A172 (cell line): ENCODE measurements around the gene SEMA5A. TPM values are rescaled to one million over a fixed set of nuclear protein-coding genes. Genes with fewer than 3 reads are reported as not detected.

Experiments used
- DNase-seq: peaks from one replicate; pipeline ENCODE4 v3.0.0-alpha.2; 2015; ENCODE audit warnings: low spot score
- total RNA-seq: library from RNA; depleted of rRNA; stranded (reverse); fragments of >200 nt; shearing (Covaris generic); gene quantifications from 2 replicates; pipeline ENCODE4 v1.2.3, GENCODE V29; 2014

SEMA5A gene
- total RNA-seq, 1 experiment from 2014 or later, result 9.3 TPM

DNA sequence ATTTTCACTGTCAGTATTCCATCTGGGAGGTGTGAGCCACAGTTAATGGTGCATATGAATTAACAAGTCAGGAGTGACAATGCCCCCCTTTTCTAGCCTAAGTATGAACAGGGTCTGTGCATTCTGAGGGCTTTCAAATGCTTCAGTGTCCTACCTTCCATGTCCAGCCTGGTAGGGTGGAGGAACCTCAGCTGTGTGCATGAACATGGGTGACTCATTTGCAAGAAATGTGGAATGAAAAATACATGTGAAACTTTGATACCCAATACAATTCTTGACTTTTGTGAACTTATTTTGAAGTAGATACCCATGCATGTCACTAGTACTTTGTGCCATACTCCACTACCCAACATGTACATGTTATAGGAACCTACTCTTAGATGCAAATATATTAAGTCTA lies 375.8 kb downstream of the SEMA5A start:
- DNase-seq, result no peak

DNA sequence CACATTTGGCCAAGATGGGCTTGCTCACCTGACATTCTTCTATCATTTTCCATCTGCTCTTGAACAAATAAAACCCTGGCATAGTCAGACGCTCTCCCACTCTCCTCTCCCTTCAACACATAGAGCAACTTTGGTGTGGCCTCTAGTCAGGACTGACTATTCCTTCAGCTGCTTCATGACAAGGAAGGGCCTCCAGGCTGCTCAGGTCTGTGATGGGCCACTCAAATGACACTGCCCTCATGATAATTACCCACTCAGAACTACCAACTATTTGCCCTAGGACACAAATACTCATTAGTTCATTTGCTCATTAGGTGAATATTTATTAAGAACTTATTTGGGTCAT lies 376.3 kb downstream of the SEMA5A start:
- DNase-seq, result no peak

DNA sequence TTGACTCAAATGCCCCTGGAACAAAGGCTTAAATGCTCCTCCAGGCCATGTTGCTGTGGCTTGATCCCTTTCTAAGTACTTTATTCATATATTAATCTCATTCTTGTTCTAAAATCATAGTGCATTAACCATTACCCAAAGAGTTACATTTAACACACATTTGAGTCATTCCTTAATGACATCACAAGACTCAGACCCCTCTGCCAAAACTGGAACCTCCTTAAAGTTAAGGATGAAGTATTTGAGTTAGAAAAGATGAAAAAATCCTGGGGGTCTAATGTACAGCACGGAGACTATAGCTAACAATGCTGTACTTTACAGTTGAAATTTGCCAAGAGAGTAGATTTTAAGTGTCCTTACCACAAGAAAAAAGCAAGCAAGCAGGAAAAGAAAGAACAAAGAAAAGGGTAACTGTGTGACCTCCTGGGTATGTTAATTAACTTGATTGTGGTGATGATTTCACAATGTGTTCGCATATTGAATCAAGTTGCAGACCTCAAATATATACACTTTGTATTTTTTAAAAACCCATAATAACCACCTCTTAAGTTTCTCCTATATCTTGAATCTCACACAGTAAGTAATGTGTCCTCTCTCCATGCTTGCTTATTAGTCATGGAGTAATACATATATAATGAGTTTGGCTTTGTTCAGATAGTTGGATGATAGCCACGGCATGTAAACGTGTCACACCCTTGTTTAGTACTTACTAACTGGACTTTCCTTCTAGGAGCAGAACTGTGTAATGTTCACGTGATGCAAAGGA lies 376.9 kb downstream of the SEMA5A start:
- DNase-seq, result no peak

DNA sequence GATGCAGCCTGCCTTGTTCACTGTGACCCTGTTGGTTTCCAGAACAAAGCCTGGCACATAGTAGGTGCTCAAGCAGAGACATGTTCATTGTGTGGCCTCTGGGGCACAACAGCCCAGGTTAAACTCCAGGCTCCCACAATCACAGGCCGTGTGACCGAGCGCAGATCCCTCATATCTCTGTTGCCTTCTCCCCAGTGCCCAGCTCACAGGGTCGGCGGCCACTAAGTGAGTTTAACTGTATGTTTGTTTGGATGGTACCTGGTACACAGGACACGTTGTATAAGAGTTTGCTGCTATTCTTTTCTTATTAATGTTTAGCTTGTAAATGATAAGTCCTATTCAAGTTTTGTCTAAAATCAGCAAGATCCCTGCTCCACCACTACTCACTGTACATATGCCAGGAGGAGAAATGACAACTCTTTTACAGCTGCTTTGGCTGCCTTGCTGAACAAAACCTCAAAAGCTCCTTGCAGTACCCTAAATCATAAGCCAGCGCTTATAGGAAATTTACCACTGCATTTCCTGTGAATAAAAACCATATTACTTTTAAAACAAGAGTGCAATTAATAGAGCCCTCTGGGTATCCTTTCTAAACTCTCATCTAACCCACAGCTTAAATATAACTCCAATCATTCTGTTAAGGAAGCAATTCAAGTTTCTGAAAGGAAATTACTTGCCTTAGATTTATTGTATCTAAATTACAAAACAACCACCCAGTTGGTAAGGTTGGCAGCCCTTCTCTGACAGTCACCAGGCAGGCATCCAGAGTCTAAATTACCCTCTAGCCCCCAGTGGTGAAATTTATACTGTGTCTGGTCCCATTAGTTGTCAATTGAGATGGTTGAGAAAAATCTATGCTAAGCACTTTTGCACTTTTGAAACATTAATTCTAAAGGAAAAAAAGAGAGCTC lies 379.4 kb downstream of the SEMA5A start:
- peak; percentile 33 for DNase-seq

DNA sequence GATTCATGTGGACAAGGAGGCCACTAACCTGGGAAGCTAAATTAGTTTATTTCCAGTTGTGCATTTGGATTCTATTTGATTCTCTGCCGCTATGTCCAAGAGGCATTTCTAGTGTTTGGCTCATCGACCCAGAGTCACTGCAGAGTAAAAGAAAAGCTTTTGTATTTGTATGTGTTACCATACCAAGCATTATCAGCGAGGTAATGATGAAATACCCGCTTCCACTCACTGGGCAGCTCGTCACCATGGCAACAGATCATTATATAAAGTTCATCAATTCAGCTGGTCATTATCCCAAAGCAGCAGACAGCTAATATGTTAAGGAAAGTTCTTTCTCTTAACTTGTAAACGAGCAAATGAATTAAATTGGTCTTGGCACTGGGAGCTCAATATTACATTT lies 380.3 kb downstream of the SEMA5A start:
- DNase-seq, result no peak

DNA sequence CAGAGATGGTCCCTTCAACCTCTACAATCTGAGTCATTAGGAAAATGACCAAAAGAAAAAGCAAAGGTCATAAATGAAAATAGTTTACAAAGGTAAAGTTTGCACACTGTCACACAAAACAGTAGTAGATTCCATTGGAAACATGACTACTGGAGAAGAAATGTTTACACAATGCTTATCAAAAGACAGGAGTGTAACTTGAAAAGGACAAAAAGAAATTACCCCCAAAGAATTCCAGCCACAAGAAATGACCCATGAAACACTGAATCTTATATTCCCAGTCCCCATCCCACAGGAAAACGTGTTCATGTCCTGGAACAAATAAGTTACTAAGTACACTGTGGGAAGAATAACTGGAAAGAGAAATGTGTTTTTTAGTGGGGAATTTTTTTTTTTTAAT lies 385.1 kb downstream of the SEMA5A start:
- DNase-seq, result no peak

DNA sequence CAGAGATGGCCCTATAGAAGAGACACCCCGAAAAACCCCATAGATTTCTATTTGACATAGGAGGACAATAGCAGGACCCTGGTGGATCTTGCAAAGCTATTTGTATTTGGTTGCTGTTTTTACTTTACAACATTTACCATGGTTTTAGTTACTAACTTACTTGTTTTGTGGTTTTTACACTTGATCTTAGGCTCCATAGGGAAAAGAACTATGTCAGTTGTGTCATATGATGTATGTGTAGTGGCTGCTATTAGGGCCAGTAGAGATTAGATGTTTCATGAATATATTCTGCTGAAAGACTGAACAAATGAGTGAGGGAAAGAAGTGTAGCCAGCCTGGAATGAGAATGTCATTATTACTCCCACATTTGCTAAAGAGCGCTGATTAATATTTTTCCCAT lies 388.1 kb downstream of the SEMA5A start:
- DNase-seq, result no peak

DNA sequence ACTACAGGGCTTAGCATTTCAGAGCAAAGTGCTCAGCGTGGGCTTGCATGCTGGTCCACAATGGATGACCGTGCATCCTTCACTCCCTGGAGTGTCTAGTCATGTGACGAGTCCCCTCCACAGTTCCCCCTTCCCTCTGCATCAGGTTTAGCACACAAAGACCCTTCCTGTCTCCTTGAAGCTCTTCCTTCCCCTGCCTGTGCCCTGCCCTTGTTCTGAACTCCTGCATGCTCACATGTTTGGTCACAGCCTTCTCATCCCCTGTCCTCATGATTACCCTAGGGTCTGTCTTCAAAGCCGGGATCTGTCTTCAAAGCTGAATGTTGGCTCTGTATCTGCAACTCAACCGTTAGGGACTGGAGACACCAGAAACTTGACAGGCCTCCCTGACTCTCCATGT lies 388.9 kb downstream of the SEMA5A start:
- no peak for DNase-seq

DNA sequence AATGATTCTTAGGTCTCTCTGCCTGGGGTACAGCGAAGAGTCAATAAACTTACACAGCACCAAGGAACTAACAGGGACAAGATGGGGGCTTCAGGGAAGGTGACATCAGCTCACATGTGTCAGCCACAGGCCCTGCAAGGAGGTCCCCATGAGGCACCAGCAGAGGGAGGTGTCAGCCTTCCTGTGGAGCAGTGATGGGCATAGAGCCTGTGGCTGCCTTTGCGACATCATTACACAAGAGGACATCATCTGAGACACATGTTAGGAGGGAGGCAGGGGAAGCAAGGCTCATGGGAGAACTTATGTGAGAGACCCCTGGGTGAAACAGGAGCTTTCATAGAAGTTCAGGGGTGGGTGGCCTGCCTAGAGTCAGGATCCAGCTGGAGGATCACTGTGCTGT lies 389.6 kb downstream of the SEMA5A start:
- DNase-seq, result peak; percentile 30

DNA sequence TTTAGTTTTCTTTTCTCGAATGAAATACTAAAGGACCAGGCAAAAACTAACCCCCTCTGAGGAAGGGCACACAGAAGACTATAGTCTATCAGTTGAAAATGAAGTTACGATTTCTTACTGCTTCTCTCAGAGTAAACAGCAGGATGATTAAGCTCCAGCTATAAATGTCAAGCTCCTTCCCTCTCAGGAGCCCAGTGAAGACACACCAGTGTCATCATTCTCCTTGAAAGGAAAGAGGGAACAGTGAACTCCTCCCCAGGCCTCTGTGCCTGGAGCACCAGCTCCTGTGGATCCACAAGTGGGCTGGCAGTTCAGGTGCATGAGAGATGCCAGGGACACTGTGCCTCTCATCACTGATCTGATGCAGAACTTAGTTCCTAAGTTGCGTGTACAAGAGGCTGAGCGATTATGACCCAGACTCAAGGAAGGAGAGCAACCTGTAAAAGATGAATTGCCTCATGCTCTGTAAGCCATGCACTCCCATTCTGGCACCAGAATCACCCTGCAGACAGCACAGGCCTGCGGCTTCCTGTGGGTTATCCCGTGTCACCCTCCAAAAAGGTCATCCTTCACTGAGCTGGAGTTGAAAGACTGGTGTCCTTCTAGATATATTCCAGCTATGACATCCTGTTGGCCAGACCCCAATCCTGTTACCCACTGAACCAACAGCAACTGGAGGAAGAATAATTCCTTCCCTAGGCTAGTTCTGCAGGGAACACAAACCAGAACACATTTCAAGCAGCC lies 394.0 kb downstream of the SEMA5A start:
- no peak for DNase-seq

DNA sequence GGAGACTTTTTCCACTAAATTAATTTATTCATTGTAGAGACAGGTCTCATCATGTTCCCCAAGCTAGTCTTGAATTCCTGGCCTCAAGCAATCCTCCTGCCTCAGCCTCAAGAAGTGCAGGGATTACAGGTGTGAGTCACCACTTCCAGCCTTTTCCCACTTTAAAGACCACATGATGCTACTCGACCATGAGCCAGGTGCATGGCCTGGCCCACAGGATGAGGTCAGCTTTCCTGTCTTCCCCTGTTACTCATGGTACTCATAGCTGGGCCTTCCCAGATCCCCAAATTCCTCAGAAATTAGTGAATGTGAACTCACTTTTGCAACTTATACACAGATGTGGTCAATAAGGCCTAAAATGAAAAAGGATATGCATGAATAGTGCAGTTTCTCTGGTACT lies 395.9 kb downstream of the SEMA5A start:
- DNase-seq, result peak; percentile 90

DNA sequence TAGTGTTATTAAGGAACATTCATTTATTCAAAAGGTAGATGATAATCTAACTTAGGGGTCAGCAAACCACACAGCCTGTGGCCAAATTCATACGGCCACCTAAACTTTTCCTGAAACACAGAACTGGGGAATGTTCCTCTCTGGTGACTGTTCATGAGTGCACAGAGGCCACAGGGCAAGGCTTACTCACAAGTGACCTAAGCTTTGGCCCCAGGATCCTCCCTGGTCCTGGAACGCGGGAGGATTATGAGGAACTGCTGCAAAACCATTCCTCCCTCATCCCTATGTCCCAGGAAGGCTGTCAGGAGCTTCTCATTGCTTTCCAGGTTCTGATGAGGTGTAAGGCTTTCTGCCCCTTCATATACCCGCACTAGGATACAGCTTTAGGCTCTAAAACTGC lies 397.6 kb downstream of the SEMA5A start:
- DNase-seq, result no peak

DNA sequence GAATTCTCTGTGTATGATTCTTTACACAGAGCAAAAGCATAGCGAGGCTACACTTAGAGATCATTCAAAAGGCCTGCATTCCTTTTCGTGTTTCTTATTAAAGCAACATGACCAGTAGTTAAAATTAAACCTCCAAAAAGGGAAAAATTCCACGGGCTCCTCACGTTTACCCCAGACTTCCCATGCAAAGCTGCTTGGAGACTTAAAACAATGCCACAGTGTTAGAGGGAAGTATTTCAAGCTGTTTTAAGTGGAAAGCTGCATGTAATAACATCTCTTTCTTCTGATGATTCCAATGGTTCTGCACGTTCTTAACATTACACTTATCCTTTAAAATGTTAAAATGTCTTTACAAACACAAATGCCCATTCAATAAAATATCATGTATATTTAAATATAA lies 405.2 kb downstream of the SEMA5A start:
- DNase-seq, result no peak

DNA sequence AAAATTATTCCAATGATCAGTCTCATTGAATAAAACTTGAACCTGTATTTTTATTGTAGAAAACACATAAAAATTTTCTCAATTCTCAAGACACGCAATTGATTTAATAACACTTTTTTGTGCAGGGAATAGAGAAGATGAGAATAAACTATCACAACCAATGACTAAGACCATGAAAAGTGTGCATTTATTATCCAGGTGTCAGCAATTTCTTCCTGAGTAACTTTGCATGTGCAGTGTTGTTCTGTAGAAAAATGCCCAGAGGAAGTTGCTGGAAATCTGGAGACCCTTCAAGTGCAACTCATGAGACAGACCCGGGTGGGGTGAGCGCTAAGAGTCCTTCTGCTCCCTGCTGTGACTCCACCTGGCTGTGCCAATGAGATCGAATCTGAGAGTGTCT lies 405.7 kb downstream of the SEMA5A start:
- no peak for DNase-seq

DNA sequence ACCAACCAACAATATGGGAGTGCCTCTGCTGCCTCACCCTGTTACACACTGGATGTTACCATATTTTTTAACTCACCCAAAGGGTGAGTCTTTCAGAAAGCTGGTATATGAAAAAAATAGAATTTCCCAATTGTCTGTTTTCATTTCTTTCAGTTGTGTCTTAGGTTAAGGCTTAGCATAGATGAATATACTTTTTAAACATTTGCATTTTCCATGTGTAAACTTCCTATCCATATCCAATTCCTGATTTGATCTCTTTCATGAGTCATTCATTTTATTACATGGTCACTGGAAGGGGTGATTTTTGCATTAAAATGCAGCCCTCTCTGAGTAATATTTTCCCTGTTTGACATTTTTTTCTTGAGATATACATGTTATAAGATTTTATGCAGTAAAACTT lies 406.5 kb downstream of the SEMA5A start:
- DNase-seq, result no peak

DNA sequence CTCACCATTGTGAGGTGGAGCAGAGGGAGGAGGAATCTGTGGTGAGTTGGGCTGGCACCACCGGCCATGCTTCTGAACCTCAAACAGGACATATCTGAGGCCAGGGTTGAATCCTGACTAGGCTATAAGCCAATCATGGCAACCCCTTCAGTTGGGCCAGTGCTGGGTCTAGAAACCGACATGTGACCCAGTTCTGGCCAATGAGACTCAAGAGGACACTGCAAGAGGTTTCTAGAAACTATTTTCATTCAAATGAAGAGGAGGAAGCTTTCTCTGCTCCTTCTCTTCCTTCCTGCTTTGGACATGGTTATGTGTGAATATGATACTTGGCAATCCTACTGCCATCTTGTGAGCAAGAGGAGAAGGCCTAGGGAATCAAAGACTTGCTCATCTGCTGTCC lies 417.7 kb downstream of the SEMA5A start:
- no peak for DNase-seq

DNA sequence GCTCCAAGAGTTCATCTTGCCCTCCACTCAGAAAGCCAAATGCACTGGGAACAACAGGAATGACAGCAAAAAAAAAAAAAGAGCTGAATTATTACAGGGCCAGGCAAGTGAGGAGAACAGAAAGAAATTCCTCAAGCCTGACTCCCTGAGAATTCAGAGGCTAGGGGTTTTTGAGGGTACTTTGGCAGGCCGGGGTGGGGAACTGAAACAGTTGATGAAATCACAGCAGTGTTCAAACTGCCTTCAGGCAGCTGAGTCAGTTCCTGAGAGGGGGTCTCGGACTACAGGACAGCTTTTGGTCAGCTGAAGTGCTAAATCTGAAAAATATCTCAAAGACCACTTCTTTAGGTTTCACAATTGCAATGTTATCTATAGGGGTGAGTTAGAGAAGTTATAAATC lies 419.4 kb downstream of the SEMA5A start:
- no peak for DNase-seq

DNA sequence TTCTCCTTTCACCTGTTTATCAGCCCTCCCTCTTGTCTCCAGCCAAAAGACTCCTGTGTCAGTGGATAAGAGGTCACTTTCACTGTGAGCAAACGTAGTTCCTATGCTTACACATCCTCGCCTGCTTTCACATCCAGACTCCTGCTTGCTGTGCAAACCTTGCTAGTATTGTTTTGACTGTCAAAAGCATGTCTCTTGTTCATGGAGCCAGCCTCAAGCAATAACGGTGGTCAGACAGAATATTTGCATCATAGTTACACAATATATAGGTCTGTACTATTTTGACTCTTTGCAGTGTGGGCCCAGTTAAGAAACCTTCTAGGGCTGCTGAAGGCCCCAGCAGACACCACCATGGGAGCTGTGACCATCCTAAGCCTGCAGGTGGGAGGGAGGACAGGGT lies 420.0 kb downstream of the SEMA5A start:
- no peak for DNase-seq

DNA sequence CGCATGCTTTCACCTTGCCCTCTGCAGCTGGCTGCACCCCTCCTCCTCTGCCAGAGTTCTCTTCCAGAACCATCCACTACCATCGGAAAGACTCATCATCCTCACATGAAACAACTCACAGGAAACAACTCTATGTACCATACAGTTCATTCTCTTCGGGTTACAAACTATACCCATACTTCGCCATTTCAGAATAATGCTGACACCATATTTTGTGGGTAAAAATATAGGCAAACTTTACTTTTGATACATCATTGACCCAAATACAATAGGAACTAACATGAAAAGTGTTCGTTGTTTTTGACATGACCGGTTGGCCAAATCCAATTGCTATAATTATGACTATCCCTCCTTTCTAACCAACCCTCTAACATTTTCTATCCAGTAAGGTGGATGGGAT lies 421.0 kb downstream of the SEMA5A start:
- no peak for DNase-seq

DNA sequence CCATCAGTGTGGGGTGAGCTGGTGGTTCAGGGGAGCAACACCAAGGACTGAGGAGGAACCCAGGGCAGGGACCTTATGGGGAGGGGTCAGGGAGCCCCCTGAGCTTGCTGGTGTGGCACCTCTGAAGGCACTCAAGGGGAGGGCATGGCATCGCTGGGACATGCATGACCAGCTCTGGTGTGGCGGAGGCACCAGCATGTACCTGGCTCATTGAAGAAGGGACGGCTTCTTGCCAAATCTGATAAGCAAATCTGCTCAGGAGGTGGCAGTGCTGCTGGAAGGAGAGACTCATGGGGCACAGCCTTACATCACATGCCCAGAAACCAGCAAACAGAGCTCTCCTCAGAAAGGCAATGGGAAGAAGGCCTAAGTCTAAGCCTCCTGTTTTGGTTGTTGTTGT lies 421.8 kb downstream of the SEMA5A start:
- DNase-seq, result no peak

DNA sequence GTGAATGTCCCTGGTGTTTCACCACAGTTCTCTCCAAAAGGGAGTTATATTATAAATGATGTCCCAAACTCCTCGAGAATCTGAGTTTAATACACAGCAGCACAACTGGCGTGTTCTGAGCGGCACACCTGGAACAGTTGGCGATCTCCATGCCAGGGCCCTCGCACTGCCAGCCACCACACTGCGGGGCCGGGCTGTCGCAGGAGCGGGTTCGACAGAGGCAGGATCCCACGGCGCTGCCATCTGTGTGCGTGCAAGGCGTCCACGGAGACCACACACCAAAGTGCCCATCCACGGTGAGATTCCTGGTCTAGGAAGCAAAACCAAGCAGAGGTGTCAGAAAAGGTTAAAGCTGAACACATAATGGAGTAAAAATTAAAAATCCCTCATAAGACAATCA lies 423.3 kb downstream of the SEMA5A start:
- no peak for DNase-seq

DNA sequence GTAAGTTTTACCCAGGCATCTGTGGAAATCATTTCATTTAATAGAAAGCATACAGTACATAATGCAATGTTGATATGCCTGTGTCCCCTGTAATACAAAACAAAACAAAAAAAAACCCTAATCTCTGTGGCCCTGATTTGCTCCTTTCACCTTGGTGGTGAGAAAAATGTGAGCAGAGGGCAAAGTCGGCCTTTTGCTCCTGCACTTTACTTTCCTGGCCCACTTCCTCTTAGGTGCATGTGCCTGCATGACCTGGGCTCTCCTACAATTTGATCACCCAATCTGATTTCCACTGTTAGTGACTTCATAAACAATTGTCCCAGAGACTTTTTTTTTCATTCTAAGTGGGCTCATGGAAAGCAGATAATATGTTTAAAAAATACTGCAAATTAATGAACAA lies 424.3 kb downstream of the SEMA5A start:
- DNase-seq, result no peak

DNA sequence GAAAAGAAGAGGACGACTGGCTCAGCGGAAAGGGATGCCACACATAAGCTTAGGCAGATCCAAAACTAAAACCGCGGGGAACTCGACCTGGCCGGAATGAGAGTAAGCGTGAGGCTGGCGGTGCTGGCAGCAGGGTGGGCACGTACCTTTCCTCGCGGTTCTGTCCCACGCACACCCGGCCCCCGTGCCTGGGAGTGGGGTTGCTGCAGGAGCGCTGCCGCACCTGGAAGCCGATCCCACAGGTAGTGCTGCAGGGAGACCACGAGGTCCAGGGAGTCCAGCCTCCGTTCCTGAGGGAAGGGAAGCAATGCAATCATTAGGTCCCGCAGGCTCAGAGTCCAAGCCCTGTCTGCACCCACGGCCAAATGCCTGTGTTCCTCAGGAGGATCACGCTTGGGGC lies 427.0 kb downstream of the SEMA5A start:
- DNase-seq, result no peak
